Nephron progenitor cell (in vitro differentiated cells): ENCODE measurements around the gene GALNT10.

Experiments used
- DNase-seq: peaks from one replicate; pipeline ENCODE4 v3.0.0; 2021
- H3K27ac Mint-ChIP-seq: 2 replicates; pipeline ENCODE4 v1.8.0; 2021; ENCODE audit warnings: mild to moderate bottlenecking, moderate library complexity, mixed read lengths
- H3K27me3 Mint-ChIP-seq: 2 replicates; pipeline ENCODE4 v1.8.0; 2021; ENCODE audit warnings: mild to moderate bottlenecking, low read depth, mixed read lengths; ENCODE audit not compliant: poor library complexity
- H3K36me3 Mint-ChIP-seq: 2 replicates; pipeline ENCODE4 v1.8.0; 2021; ENCODE audit warnings: low read depth, mixed read lengths
- H3K4me1 Mint-ChIP-seq: 2 replicates; pipeline ENCODE4 v1.8.0; 2021; ENCODE audit warnings: mixed read lengths
- H3K4me3 Mint-ChIP-seq: 2 replicates; pipeline ENCODE4 v1.8.0; 2021; ENCODE audit warnings: mild to moderate bottlenecking, moderate library complexity, mixed read lengths
- H3K9me3 Mint-ChIP-seq: 2 replicates; pipeline ENCODE4 v1.8.0; 2021; ENCODE audit warnings: mild to moderate bottlenecking, moderate library complexity, mixed read lengths
- CTCF ChIP-seq: fragments of 200-600 bp; sonication (generic); IDR thresholded peaks from 2 replicates; pipeline ENCODE4 v1.5.0; 2021; ENCODE audit warnings: antibody characterized with exemption

Gene GALNT10

GRCh38 chr5:154371687-154372086, 181.2 kb downstream of the GALNT10 start:
- H3K27ac Mint-ChIP-seq, result no peak overlapping the region
- peaks cover 9% of the 10 kb centered on the region for H3K36me3 Mint-ChIP-seq
- H3K9me3 Mint-ChIP-seq, result no peaks in the 10 kb centered on the region
- peaks cover 18% of the 10 kb centered on the region for H3K27me3 Mint-ChIP-seq
- H3K4me3 Mint-ChIP-seq, result no peak overlapping the region
- peaks cover 33% of the 10 kb centered on the region for H3K4me1 Mint-ChIP-seq
- DNase-seq, result no peak
- TF ChIP-seq CTCF, result no peak

DNA sequence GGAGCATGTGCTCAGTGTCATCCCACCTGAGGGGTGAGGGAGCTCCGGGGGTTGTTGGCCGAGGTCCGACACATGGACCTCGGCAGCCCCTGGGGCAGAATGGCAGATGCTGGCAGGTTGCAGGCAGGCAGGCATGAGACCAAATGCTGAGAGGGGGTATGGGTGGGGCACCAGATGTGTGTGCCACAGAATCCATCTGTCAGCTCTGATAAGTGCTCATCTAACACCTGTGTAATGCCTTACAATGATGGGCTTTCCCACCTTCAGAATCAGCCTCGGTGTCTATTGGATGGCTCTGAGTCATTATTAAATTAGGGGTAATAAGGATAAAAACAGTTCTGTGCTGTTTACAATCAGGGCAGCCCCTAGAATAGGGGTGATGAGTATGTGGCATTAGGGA, 182.1 kb downstream of the GALNT10 start:
- peaks cover 42% of the 10 kb centered on the region for H3K4me1 Mint-ChIP-seq
- no peak for TF ChIP-seq CTCF
- no peak overlapping the region for H3K27ac Mint-ChIP-seq
- no peak overlapping the region for H3K4me3 Mint-ChIP-seq
- H3K9me3 Mint-ChIP-seq, result no peaks in the 10 kb centered on the region
- peaks cover 18% of the 10 kb centered on the region for H3K27me3 Mint-ChIP-seq
- no peak for DNase-seq
- H3K36me3 Mint-ChIP-seq, result peaks cover 14% of the 10 kb centered on the region

- TF ChIP-seq CTCF, result no peak
- H3K4me1 Mint-ChIP-seq, result peaks cover 45% of the 10 kb centered on the region
- H3K27ac Mint-ChIP-seq, result no peak overlapping the region
- no peak for DNase-seq
- H3K27me3 Mint-ChIP-seq, result peaks cover 24% of the 10 kb centered on the region
- no peak overlapping the region for H3K4me3 Mint-ChIP-seq
- H3K36me3 Mint-ChIP-seq, result peaks cover 18% of the 10 kb centered on the region
- no peaks in the 10 kb centered on the region for H3K9me3 Mint-ChIP-seq
Measured at GRCh38 chr5:154373326-154373725, 182.8 kb downstream of the GALNT10 start.

GRCh38 chr5:154373729-154374179, 183.2 kb downstream of the GALNT10 start:
- Mint-ChIP-seq H3K9me3 (no peaks in the 10 kb centered on the region), H3K36me3 (peaks cover 22% of the 10 kb centered on the region), H3K4me1 (peaks cover 45% of the 10 kb centered on the region), H3K4me3 (no peak overlapping the region), H3K27ac (no peak overlapping the region), H3K27me3 (peaks cover 26% of the 10 kb centered on the region)
- TF ChIP-seq CTCF, result no peak
- DNase-seq, result no peak

- Mint-ChIP-seq H3K9me3 (no peaks in the 10 kb centered on the region), H3K36me3 (peaks cover 20% of the 10 kb centered on the region), H3K27ac (no peak overlapping the region), H3K4me3 (no peak overlapping the region), H3K27me3 (peaks cover 26% of the 10 kb centered on the region), H3K4me1 (peaks cover 49% of the 10 kb centered on the region)
- no peak for DNase-seq
- TF ChIP-seq CTCF, result no peak
Measured at GRCh38 chr5:154374264-154374663, 183.7 kb downstream of the GALNT10 start.

GRCh38 chr5:154375329-154376008, 184.9 kb downstream of the GALNT10 start:
- Mint-ChIP-seq H3K4me3 (no peak overlapping the region), H3K9me3 (no peaks in the 10 kb centered on the region), H3K27me3 (peaks cover 26% of the 10 kb centered on the region), H3K4me1 (peaks cover 43% of the 10 kb centered on the region), H3K36me3 (peaks cover 17% of the 10 kb centered on the region), H3K27ac (no peak overlapping the region)
- no peak for DNase-seq
- TF ChIP-seq CTCF, result no peak
